GM19238 (cell line): ENCODE data around the gene SEC23A.
"Not testable (repeated sequence)": the region's sequence is repeated elsewhere in the genome, so short reads cannot be mapped to it uniquely, and the experiment has no call there.

Experiments
- DNase-seq: peaks from one replicate; pipeline ENCODE4 v3.0.0; 2011; ENCODE audit warnings: low spot score; ENCODE audit not compliant: insufficient read length

SEC23A gene

GRCh38 chr14:39030209-39030608, 72.8 kb downstream of the SEC23A start:
- no peak for DNase-seq

- DNase-seq, result no peak
Observed at GRCh38 chr14:39029789-39030188, 73.2 kb downstream of the SEC23A start.

- DNase-seq, result no peak
Observed at GRCh38 chr14:39028620-39029019, 74.4 kb downstream of the SEC23A start.

GRCh38 chr14:39025810-39026627, 77.0 kb downstream of the SEC23A start:
- no peak for DNase-seq

- DNase-seq, result no peak
Observed at GRCh38 chr14:39025250-39025809, 77.7 kb downstream of the SEC23A start.

- DNase-seq, result no peak
Observed at GRCh38 chr14:39023939-39024871, 78.8 kb downstream of the SEC23A start.

- not testable (repeated sequence) for DNase-seq
Observed at GRCh38 chr14:39017096-39018016, 85.7 kb downstream of the SEC23A start.

- no peak for DNase-seq
Observed at GRCh38 chr14:39016733-39017095, 86.3 kb downstream of the SEC23A start.

GRCh38 chr14:39015964-39016577, 87.0 kb downstream of the SEC23A start:
- DNase-seq, result no peak

- DNase-seq, result peak; percentile 10
Observed at GRCh38 chr14:39015360-39015961, 87.6 kb downstream of the SEC23A start.

GRCh38 chr14:39014460-39014859, 88.6 kb downstream of the SEC23A start:
- no peak for DNase-seq

GRCh38 chr14:39008965-39009364, 94.1 kb downstream of the SEC23A start:
- not testable (repeated sequence) for DNase-seq

- no peak for DNase-seq
Observed at GRCh38 chr14:39006721-39007410, 96.2 kb downstream of the SEC23A start.

GRCh38 chr14:39005044-39005880, 97.8 kb downstream of the SEC23A start:
- no peak for DNase-seq

GRCh38 chr14:38999949-39000348, 103.1 kb downstream of the SEC23A start:
- no peak for DNase-seq

- no peak for DNase-seq
Observed at GRCh38 chr14:38994731-38995130, 108.3 kb downstream of the SEC23A start.

GRCh38 chr14:38993981-38994380, 109.1 kb downstream of the SEC23A start:
- DNase-seq, result no peak

GRCh38 chr14:38992067-38992844, 110.8 kb downstream of the SEC23A start:
- DNase-seq, result no peak
